HG03025 (cell line): Measurements from ENCODE around the gene RALGAPA1.
"Not testable (repeated sequence)": the region's sequence is repeated elsewhere in the genome, so short reads cannot be mapped to it uniquely, and the experiment has no call there.

ENCODE experiments used
- ATAC-seq: cut with Tn5 transposase; IDR thresholded peaks from one replicate; pipeline ENCODE4 v1.9.1; 2021; ENCODE audit warnings: mild to moderate bottlenecking, moderate library complexity; ENCODE audit not compliant: unreplicated experiment, low FRiP score

The RALGAPA1 gene

GRCh38 chr14:35822501-35822900 lies 13.4 kb upstream of the RALGAPA1 start:
- no peak for ATAC-seq

DNA sequence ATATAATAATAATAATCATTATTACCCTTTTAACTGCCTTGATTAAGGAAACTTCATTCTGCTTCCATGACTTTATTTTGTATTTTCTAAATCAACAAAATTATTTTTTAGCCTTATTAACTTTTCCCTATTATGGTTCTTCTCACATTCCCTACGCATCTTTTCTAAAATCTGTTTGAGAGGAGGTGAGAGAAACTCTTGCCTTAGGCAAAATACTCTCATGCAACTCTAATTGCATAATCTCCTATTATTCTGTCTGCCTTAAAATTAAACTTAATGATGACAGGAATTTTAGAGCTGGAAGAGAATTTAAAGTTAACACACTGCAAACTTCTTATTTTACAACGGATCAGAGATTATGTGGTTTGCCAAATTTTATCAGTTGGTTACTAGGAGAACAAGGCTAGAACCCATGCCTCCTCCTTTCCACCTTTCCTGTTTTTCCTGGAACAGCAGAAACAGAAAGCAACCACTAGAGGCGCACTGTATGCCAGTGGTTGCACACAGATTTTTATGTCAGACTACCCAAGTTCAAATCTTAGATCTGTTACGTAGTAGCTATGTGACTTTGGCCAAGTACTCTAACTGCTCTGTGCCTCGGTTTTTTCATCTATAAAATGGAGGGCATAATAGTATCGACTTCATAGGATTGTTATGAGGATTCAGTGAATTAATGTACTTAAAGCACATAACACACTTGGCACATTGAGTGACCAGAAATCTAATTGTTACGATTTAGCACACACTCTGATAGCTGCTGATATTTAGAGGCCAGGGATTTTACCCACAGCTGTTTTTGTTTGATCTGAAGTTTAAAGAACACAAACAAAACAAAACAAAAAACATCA lies 12.7 kb upstream of the RALGAPA1 start:
- ATAC-seq: no peak

GRCh38 chr14:35819591-35820540 lies 10.8 kb upstream of the RALGAPA1 start:
- ATAC-seq: no peak

GRCh38 chr14:35818346-35819115 lies 9.4 kb upstream of the RALGAPA1 start:
- no peak for ATAC-seq

DNA sequence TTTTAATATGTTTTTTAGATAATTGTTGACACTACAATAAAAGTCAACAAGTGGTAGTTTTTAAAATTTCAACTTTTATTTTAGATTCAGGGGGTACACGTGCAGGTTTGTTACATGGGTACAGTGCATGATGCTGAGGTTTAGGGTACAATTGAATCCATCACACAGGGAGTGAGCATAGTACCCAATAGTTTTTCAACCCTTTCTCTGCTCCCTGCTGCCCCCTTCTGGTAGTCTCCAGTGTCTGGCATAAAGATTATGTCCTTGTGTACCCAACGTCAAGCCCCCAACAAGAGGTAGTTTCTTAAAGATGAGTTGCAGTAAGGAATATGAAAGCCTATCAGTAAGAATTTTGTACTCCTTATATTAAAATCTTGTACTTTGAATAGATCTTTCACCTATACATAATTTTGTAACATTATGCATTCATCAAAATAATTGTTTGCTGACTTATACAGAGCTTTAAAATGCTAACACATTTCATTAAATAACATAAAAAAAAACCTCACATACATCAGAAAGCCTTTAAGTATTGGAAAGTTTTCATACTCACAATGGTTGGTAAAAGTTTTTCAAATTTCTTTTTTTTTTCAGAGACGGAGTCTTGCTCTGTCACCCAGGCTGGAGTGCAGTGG lies 5.4 kb upstream of the RALGAPA1 start:
- no peak for ATAC-seq

DNA sequence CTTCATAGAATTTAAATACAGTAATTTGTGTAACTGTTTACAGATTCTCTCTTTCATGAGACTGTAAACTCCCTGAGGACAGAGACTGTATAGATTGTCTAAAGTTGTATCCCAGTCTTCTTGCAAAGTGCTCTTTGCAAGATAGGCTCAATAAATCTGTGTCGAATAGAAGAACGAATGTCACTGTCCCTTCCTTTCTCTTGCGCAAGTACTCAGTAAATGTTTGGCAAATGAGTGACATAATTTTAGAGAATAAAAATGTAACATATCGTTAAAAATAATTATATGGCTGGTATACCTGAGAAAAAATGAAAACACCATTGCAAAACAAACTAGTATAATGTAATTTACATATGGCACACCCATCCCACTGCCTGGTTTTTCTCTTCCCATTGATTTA lies 1.9 kb upstream of the RALGAPA1 start:
- ATAC-seq: no peak

DNA sequence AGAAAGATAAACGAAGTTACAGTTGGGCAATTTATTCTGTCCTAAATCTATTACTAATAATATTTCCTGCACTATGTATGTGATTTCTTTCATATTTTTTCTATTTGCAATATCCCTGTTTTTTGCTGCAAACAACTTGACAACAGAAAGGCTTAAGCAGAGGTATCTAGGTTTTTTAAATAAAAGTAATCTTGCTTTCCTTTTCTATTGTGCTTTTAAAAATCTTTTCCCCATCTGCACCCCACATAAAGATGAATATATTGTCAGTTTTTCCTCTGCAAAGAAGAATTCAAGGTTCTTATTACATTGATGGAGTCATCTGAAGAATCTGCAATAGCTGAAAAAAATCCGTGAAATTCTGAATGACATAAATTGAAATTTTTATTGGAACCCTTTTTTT lies 502 bp upstream of the RALGAPA1 start:
- no peak for ATAC-seq

- no peak for ATAC-seq
Measured at GRCh38 chr14:35808076-35808637, 938 bp downstream of the RALGAPA1 start.

DNA sequence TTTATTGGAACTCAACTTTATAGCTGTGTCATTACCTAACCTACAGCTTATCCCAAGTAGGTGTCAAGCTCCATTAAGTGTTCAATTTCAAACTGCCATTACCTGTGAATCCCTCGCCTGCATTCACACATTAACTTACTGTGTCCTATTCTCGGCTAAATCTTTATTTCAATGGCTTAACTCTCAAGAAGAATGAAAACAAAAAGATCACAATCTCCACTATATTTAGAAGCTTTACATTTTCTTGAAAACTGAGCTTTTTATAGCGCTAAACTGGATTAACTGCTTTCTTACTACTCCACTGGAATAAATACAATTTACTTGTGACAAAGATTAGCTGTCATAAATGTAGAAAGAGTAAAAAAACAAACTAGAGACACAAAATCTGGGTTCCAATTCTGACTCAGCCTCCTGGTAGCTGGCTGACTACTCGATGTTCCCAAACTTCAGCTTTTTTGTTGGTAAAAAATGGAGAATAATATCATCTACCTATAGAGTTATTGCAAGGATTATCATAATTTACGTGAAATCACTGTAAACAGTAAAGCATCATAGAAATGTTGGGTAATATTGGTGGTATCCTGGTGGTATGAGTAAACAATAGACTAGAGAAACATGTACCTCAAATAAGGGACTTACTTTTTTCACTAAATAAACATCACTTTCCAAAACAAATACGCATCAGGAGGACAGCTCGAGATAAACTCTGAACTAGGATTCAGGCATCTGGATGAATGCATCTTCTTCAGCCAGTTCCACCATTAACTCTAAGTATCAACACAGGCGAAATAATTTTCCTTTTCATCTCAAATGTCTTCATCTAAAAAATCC lies 1.7 kb downstream of the RALGAPA1 start:
- ATAC-seq: no peak

DNA sequence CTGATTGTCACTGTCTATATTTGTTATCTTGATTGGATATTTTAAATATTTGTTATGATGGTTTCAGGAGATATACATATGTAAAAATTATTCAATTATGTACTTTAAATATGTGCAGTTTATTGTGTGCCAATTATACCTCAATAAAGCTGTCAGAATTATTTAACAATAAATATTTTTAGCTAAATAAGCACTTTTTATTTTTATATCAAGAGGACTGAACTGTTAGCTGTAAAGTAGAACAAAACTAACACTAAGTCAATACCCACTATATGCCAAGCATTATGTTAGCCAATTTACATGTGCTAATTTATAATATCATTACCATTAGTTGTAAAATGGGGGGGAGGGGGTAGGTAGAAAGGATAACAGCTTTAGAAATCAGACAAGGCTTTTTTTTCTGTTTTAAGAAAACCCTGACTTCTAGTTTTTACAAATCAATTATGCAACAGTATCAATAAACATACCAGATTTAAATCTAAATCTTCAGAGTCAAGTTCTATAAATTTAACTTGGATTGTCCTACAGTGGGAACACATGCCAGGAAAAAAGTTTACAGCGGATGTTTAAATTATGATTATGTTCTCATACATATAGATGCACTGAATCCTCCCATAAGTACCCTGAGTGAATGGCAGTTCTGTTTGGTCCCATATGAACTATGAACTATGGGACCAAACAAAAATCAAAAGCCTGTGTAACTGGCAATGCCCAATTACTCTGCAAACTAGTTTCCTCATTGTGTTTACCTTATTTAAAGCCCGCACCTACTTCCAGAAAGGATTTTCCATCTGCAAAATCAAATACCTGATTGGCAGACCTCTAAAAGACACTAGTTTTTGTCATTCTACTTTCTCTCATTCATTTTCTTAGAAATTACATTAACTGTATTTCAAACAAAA lies 2.8 kb downstream of the RALGAPA1 start:
- ATAC-seq: no peak

DNA sequence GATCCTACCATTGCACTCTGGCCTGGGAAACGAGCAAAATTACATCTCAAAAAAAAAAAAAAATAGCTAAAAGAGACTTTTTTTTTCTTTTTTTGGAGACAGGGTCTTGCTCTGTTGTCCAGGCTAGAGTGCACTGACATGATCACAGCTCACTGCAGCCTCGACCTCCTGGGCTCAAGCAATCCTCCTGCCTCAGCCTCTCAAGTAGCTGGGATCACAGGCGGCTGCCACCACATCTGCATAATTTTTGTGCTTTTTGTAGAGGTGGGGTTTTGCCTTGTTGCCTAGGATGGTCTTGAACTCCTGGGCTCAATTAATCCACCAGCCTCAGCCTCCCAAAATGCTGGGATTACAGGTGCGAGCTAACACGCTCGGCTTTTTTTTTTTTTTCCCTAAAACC lies 11.3 kb downstream of the RALGAPA1 start:
- no peak for ATAC-seq

- ATAC-seq: no peak
Measured at GRCh38 chr14:35789651-35790050, 19.4 kb downstream of the RALGAPA1 start.

DNA sequence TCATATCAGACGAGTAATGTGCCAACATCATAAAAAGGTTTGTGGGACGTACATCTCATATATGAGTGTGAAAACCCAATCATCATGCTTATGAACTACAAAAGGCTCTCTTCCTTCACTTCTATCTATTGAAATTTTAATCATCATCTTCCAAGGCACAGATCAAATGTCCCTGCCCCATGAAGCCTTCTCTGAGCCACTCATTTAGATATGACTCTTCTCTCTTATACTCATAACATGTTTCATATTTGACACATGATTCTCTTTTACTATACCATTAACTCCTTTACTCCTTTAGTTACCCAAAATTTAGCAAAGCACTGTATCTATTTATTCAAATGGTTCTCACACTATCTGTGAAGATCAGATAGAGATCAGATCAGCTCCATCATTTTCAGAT lies 22.2 kb downstream of the RALGAPA1 start:
- no peak for ATAC-seq

DNA sequence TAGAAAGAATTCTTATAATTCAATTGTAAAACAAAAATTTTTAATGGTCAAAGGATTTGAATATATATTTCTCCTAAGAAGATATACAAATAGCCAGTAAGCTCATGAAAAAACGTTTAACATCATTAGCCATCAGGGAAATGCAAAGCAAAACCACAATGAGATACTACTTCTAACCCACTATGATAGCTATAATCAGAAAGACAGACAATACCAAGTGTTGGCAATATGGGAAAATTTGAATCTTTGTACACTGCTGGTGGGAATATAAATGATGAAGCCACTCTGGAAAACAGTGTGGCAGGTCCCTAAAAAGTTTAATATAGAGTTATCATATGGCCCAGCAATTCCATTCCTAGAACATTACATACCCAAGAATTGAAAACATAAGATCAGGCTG lies 25.4 kb downstream of the RALGAPA1 start:
- ATAC-seq: no peak

DNA sequence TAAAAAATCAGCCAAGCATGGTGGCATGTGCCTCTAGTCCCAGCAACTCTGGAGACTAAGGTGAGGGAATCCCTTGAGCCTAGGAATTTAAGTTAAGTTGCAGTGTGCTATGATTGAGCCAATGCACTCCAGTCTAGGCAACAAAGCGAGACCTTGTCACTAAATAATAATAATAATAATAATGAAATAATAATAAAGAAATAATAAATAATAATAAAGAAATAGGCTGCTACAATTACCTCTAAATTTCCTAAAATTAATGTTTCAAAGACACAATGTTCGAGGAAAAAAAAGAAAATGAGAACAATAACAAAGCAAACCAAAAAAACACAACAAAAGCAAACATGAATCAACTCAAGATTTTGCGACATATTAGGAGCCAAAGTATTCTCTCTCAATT lies 29.7 kb downstream of the RALGAPA1 start:
- no peak for ATAC-seq

GRCh38 chr14:35777550-35777949 lies 31.5 kb downstream of the RALGAPA1 start:
- not testable (repeated sequence) for ATAC-seq

GRCh38 chr14:35776823-35777222 lies 32.3 kb downstream of the RALGAPA1 start:
- no peak for ATAC-seq

DNA sequence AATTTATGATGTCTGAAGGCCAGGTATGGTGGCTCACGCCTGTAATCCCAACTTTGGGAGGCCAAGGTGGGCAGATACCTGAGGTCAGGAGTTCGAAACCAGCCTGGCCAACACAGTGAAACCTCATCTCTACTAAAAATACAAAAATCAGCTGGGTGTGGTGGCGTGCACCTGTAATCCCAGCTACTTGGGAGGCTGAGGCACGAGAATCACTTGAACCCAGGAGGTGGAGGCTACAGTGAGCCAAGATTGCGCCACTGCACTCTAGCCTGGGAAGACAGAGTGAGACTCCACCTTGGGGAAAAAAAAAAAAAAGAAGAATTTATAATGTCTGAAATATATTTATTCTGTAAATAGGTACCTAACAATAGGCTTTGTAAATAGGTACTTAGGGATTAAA lies 33.0 kb downstream of the RALGAPA1 start:
- not testable (repeated sequence) for ATAC-seq
